SK-N-SH (cell line): ENCODE measurements around the gene TSPYL4. TPM values are rescaled to one million over a fixed set of nuclear protein-coding genes. Genes with fewer than 3 reads are reported as not detected.
A peak's percentile ranks its signal among the peaks of the same experiment; 100 is the strongest.

Source experiments
- CTCF ChIA-PET: fragments of 300-600, 350-600 bp; formaldehyde crosslinking; extraction: SDS; loops from one replicate; lab custom pipeline; 2021; lab: Yijun Ruan, JAX
- POLR2A ChIA-PET: fragments of 350-600 bp; sonication (Branson Sonifier 250); formaldehyde crosslinking; extraction: SDS; loops from one replicate; lab custom pipeline; 2020; ENCODE audit warnings: antibody characterized with exemption, inconsistent platforms; lab: Yijun Ruan, JAX
- DNase-seq: peaks from one replicate; pipeline ENCODE4 v3.0.0; 2012
- H2AFZ ChIP-seq: fragments of 200-600 bp; sonication (generic); 2 replicates; pipeline ENCODE4 v1.8.1; 2016; ENCODE audit warnings: antibody characterized with exemption, mild to moderate bottlenecking, low read depth
- H3F3A ChIP-seq: fragments of 200-600 bp; sonication (generic); replicated peaks from 2 replicates; pipeline ENCODE3; 2016; ENCODE audit warnings: antibody characterized with exemption, mild to moderate bottlenecking; ENCODE audit not compliant: insufficient read depth
- H3K27ac ChIP-seq, 2 experiments: fragments of 200-500 bp in 1 of 2; fragments of 200-600 bp in 1 of 2; sonication (Bioruptor generic) in 1 of 2; sonication (generic), shearing (Covaris generic) in 1 of 2; 2 replicates each; pipeline versions ENCODE4 v1.5.1 to v1.6.1; 2014 to 2016; ENCODE audit warnings: low read depth in 2 of 2, inconsistent platforms in 1 of 2, low read length in 1 of 2, mild to moderate bottlenecking in 1 of 2, mixed read lengths in 1 of 2
- H3K27me3 ChIP-seq: fragments of 200-600 bp; sonication (generic), shearing (Covaris generic); 2 replicates; pipeline ENCODE4 v1.6.1; 2016; ENCODE audit warnings: mixed run types; ENCODE audit not compliant: insufficient read depth
- H3K36me3 ChIP-seq, 2 experiments: fragments of 200-500 bp in 1 of 2; fragments of 200-600 bp in 1 of 2; sonication (Bioruptor generic) in 1 of 2; sonication (generic) in 1 of 2; replicated peaks in 1 of 2; 2 replicates each; pipeline versions ENCODE3 to v1.5.1; 2014 to 2016; ENCODE audit warnings: low read length in 1 of 2, mild to moderate bottlenecking in 1 of 2; ENCODE audit not compliant: insufficient read depth in 2 of 2, control insufficient read depth in 1 of 2
- H3K4me1 ChIP-seq, 2 experiments: fragments of 200-500 bp in 1 of 2; fragments of 200-600 bp in 1 of 2; sonication (Bioruptor generic) in 1 of 2; sonication (generic), shearing (Covaris generic) in 1 of 2; 2 replicates each; pipeline versions ENCODE4 v1.5.1 to v1.6.1; 2014 to 2016; ENCODE audit warnings: low read depth in 1 of 2, low read length in 1 of 2, mixed run types in 1 of 2; ENCODE audit not compliant: insufficient read depth in 2 of 2, control insufficient read depth in 1 of 2
- H3K4me2 ChIP-seq: fragments of 200-600 bp; sonication (generic), shearing (Covaris generic); 2 replicates; pipeline ENCODE4 v1.6.1; 2017; ENCODE audit warnings: mixed run types
- H3K4me3 ChIP-seq, 2 experiments: fragments of 200-500 bp in 1 of 2; fragments of 200-600 bp in 1 of 2; sonication (Bioruptor generic) in 1 of 2; sonication (generic), shearing (Covaris generic) in 1 of 2; 2 replicates each; pipeline versions ENCODE4 v1.5.1 to v1.8.1; 2014 to 2016; ENCODE audit warnings: low read depth in 2 of 2, inconsistent platforms in 1 of 2, low read length in 1 of 2, mild to moderate bottlenecking in 1 of 2, mixed read lengths in 1 of 2, moderate library complexity in 1 of 2
- H3K79me2 ChIP-seq: fragments of 200-600 bp; sonication (generic); 2 replicates; pipeline ENCODE4 v1.8.1; 2017; ENCODE audit warnings: mild to moderate bottlenecking; ENCODE audit not compliant: insufficient read depth
- H3K9ac ChIP-seq: fragments of 200-600 bp; sonication (generic); 2 replicates; pipeline ENCODE4 v1.6.1; 2017; ENCODE audit warnings: mixed run types
- H3K9me2 ChIP-seq: fragments of 200-600 bp; sonication (generic); 2 replicates; pipeline ENCODE4 v1.6.1; 2017; ENCODE audit warnings: mixed run types
- H3K9me3 ChIP-seq: fragments of 200-600 bp; sonication (generic); 2 replicates; pipeline ENCODE4 v1.6.1; 2017; ENCODE audit warnings: mixed run types, mild to moderate bottlenecking, moderate library complexity
- H4K20me1 ChIP-seq: fragments of 200-600 bp; sonication (generic); 2 replicates; pipeline ENCODE4 v1.6.1; 2017; ENCODE audit warnings: mild to moderate bottlenecking, mixed run types; ENCODE audit not compliant: insufficient read depth
- ELF1 ChIP-seq: IDR thresholded peaks from 2 replicates; pipeline ENCODE4 v1.4.0; 2012
- EP300 ChIP-seq, 2 experiments: IDR thresholded peaks; 2 replicates each; pipeline versions ENCODE4 v1.4.0 to v1.6.1; 2012; ENCODE audit warnings: borderline replicate concordance in 1 of 2, low read depth in 1 of 2, low read length in 1 of 2
- EZH2phosphoT487 ChIP-seq: fragments of 200-600 bp; sonication (generic); IDR thresholded peaks from 2 replicates; pipeline ENCODE4 v1.6.1; 2017; ENCODE audit warnings: low read depth, mixed run types, mild to moderate bottlenecking, antibody characterized with exemption, moderate library complexity, borderline replicate concordance
- FOXM1 ChIP-seq: IDR thresholded peaks from 2 replicates; pipeline ENCODE4 v1.4.0; 2012; ENCODE audit warnings: low read depth, mild to moderate bottlenecking
- GATA2 ChIP-seq: sonication (generic); formaldehyde crosslinking; IDR thresholded peaks from 2 replicates; pipeline ENCODE4 v1.5.0; 2020; ENCODE audit warnings: mild to moderate bottlenecking, missing genetic modification reagents
- MXI1 ChIP-seq: IDR thresholded peaks from 2 replicates; pipeline ENCODE4 v1.6.1; 2012; ENCODE audit warnings: mild to moderate bottlenecking, low read depth, low read length, improper control_type of control experiment
- POLR2AphosphoS5 ChIP-seq: IDR thresholded peaks from 2 replicates; pipeline ENCODE4 v1.6.1; 2012; ENCODE audit warnings: low read depth, low read length
- RAD21 ChIP-seq: IDR thresholded peaks from 2 replicates; pipeline ENCODE4 v1.6.1; 2012; ENCODE audit warnings: mild to moderate bottlenecking, low read length
- RFX5 ChIP-seq: IDR thresholded peaks from 2 replicates; pipeline ENCODE4 v1.6.1; 2012; ENCODE audit warnings: mild to moderate bottlenecking, improper control_type of control experiment, low read length
- RXRA ChIP-seq: IDR thresholded peaks from 2 replicates; pipeline ENCODE4 v1.4.0; 2012; ENCODE audit warnings: low read depth, mild to moderate bottlenecking, borderline replicate concordance
- TAF1 ChIP-seq: IDR thresholded peaks from 2 replicates; pipeline ENCODE4 v1.6.1; 2012; ENCODE audit warnings: low read depth, mild to moderate bottlenecking, low read length, moderate library complexity, borderline replicate concordance
- TCF12 ChIP-seq: IDR thresholded peaks from 2 replicates; pipeline ENCODE4 v1.4.0; 2012
- YY1 ChIP-seq: IDR thresholded peaks from 2 replicates; pipeline ENCODE4 v1.4.0; 2012; ENCODE audit warnings: low read depth, mild to moderate bottlenecking
- WGBS: methylation state at CpG from one replicate; pipeline ENCODE4 v1.1.6; 2017; ENCODE audit warnings: low lambda C conversion rate; 5-methylcytosine and 5-hydroxymethylcytosine counted together
- polyA plus RNA-seq, 3 experiments: library from polyadenylated mRNA; depleted of rRNA; stranded (reverse); fragments of >200 nt; gene quantifications; 2 replicates each; pipeline ENCODE4 v1.2.3, GENCODE V29; 2012
- TF ChIP-seq, protein P1 (sequence below): IDR thresholded peaks from 2 replicates; pipeline ENCODE4 v1.4.0; 2012; ENCODE audit warnings: low read depth, borderline replicate concordance
- TF ChIP-seq, protein P2 (sequence below): IDR thresholded peaks from 2 replicates; pipeline ENCODE4 v1.4.0; 2012; ENCODE audit warnings: low read depth, borderline replicate concordance
- TF ChIP-seq, protein P3 (sequence below): fragments of 150-350 bp; IDR thresholded peaks from 2 replicates; pipeline ENCODE4 v1.6.1; 2017; ENCODE audit warnings: antibody characterized with exemption, low read length, low read depth, borderline replicate concordance
- TF ChIP-seq, protein P4 (sequence below): fragments of 150-350 bp; IDR thresholded peaks from 2 replicates; pipeline ENCODE4 v1.6.1; 2016; ENCODE audit warnings: mild to moderate bottlenecking, low read depth, low read length

Gene TSPYL4
- polyA plus RNA-seq, 1 of the 3 experiments (the other 2 are of a cell fraction) = 29.1 TPM

DNA sequence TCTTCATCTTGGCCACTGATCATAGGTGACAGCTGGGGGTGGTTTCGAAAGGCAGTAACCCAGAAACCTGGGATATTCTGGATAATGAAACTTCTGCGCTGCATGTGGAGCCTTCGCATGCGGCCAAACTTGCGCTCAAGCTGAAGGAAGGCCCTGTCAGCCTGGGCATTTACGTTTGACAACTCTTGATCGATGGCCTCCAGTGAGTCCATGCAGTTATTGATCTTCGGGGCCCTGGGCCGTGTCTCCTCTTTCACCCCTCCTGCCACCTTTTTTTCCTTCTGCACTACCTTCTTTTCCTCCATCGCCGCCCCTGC is 729 bp downstream of the TSPYL4 start:
- H3K27me3 ChIP-seq = no peaks in the 10 kb centered on the region
- H3K9me2 ChIP-seq = no peaks in the 10 kb centered on the region
- H3K36me3 ChIP-seq = peaks cover 17 to 18% of the 10 kb centered on the region in 2 experiments
- peaks cover 3% of the 10 kb centered on the region; the same call in 1 of the 2 replicates for H4K20me1 ChIP-seq
- WGBS = 20% methylated on average over 11 of the region's 11 CpGs
- no peaks in the 10 kb centered on the region for H3K9me3 ChIP-seq
- CTCF ChIA-PET = interaction anchor here (1.4 to 7.0 kb wide), 3 partner anchors 15 to 141 kb away, joined by 3 to 52 read pairs (median 39); no protein-coding TSS in a partner anchor
- peak overlapping the region; percentile 89 for H3K9ac ChIP-seq
- H2AFZ ChIP-seq = no peak overlapping the region
- peaks cover 10% of the 10 kb centered on the region for H3F3A ChIP-seq
- peaks cover 19 to 32% of the 10 kb centered on the region in 2 experiments; a peak in 3 of 4 replicates for H3K4me1 ChIP-seq
- H3K79me2 ChIP-seq = peaks cover 76% of the 10 kb centered on the region
- POLR2A ChIA-PET = interaction anchor here (1.9 to 3.1 kb wide), 3 partner anchors 24 to 118 kb away, joined by 4 to 34 read pairs (median 5); partner anchors contain the start of gene DSE
- H3K4me3 ChIP-seq = peak overlapping the region; percentile 92 to 99
- H3K4me2 ChIP-seq = peak overlapping the region; percentile 92
- no peak for DNase-seq
- H3K27ac ChIP-seq = peak overlapping the region; percentile 92 to 97; a peak in 2 of 4 replicates
- TF ChIP-seq, protein P1, sequence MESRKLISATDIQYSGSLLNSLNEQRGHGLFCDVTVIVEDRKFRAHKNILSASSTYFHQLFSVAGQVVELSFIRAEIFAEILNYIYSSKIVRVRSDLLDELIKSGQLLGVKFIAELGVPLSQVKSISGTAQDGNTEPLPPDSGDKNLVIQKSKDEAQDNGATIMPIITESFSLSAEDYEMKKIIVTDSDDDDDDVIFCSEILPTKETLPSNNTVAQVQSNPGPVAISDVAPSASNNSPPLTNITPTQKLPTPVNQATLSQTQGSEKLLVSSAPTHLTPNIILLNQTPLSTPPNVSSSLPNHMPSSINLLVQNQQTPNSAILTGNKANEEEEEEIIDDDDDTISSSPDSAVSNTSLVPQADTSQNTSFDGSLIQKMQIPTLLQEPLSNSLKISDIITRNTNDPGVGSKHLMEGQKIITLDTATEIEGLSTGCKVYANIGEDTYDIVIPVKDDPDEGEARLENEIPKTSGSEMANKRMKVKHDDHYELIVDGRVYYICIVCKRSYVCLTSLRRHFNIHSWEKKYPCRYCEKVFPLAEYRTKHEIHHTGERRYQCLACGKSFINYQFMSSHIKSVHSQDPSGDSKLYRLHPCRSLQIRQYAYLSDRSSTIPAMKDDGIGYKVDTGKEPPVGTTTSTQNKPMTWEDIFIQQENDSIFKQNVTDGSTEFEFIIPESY = no peak
- TF ChIP-seq EZH2phosphoT487 = no peak
- TF ChIP-seq, protein P2, sequence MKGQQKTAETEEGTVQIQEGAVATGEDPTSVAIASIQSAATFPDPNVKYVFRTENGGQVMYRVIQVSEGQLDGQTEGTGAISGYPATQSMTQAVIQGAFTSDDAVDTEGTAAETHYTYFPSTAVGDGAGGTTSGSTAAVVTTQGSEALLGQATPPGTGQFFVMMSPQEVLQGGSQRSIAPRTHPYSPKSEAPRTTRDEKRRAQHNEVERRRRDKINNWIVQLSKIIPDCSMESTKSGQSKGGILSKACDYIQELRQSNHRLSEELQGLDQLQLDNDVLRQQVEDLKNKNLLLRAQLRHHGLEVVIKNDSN = no peak
- TF ChIP-seq RAD21 = no peak
- TF ChIP-seq ELF1 = no peak

DNA sequence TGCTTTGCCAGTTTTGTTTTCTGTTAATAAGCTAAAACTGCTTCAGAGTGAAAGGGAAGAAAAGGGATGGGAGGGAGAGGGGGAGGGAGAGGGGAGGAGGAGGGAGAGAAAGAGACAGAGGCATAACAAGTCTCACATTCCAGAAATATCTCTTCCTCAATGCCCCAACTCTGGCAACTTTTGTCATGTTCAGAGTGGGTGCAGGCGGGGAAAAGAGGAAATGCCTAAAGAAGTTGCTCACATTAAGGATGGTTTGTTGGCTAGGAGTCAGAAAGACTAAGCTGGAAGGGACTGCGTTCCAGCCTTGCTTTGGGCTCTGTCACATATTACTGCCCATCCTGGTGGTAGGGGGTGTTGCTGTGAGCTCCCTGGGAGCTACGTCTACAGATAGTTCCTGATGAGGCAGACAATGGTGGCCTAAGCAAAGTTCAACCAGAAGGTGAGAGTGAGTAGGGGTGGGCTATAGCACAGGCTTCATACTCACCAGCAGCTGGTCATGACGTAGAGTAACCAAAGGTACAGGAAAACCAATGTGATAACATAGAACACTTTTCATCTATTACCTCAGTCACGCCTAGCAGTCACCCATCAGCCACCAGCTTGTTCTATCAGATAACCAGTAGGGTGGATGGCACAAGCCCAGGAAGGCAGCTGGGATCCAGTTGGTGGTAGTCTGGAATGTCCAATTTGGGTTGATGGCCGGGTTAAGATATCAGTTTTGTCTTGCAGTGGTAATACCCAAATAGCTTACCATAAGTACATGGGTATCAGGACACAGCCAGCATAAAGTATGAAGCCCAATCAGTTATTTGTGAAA is 2.1 kb downstream of the TSPYL4 start:
- Histone ChIP-seq H3K4me1 (peaks cover 19 to 32% of the 10 kb centered on the region in 2 experiments; a peak in 3 of 4 replicates), H3F3A (peaks cover 21% of the 10 kb centered on the region), H3K9me3 (no peaks in the 10 kb centered on the region), H3K9ac (peak overlapping the region; percentile 64), H3K9me2 (no peaks in the 10 kb centered on the region), H3K36me3 (peaks cover 17 to 27% of the 10 kb centered on the region in 2 experiments), H3K4me3 (peak overlapping the region; percentile 92 to 99), H2AFZ (no peak overlapping the region), H3K27me3 (no peaks in the 10 kb centered on the region), H3K4me2 (peak overlapping the region; percentile 92), H3K27ac (peak overlapping the region; percentile 71 to 92), H4K20me1 (peaks cover 3% of the 10 kb centered on the region; the same call in 1 of the 2 replicates), H3K79me2 (peaks cover 79% of the 10 kb centered on the region)
- no peak for DNase-seq
- CTCF ChIA-PET = interaction anchor here (0.7 to 7.0 kb wide), 5 partner anchors 8 to 140 kb away, joined by 3 to 52 read pairs (median 4); no protein-coding TSS in a partner anchor
- 60% methylated on average over 5 of the region's 6 CpGs for WGBS
- POLR2A ChIA-PET = interaction anchor here (3.1 kb wide), 1 partner anchor 23 kb away, joined by 34 read pairs; no protein-coding TSS in a partner anchor
- no peak for TF ChIP-seq GATA2
- TF ChIP-seq MXI1 = no peak
- TF ChIP-seq TCF12 = peak; percentile 62; the same call in 1 of the 2 replicates
- TF ChIP-seq RFX5 = no peak
- TF ChIP-seq, protein P3, sequence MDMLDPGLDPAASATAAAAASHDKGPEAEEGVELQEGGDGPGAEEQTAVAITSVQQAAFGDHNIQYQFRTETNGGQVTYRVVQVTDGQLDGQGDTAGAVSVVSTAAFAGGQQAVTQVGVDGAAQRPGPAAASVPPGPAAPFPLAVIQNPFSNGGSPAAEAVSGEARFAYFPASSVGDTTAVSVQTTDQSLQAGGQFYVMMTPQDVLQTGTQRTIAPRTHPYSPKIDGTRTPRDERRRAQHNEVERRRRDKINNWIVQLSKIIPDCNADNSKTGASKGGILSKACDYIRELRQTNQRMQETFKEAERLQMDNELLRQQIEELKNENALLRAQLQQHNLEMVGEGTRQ = no peak
- no peak for TF ChIP-seq TAF1
- TF ChIP-seq, protein P4, sequence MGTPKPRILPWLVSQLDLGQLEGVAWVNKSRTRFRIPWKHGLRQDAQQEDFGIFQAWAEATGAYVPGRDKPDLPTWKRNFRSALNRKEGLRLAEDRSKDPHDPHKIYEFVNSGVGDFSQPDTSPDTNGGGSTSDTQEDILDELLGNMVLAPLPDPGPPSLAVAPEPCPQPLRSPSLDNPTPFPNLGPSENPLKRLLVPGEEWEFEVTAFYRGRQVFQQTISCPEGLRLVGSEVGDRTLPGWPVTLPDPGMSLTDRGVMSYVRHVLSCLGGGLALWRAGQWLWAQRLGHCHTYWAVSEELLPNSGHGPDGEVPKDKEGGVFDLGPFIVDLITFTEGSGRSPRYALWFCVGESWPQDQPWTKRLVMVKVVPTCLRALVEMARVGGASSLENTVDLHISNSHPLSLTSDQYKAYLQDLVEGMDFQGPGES = no peak
- TF ChIP-seq, protein P1 = no peak
- TF ChIP-seq YY1 = no peak
- no peak for TF ChIP-seq POLR2AphosphoS5
- peak in 1 of 2 experiments; percentile 32; a peak in 1 of 4 replicates for TF ChIP-seq EP300 (IDR thresholded peaks at IDR 0.05; ENCODE audit: borderline replicate concordance in 1 of 2, low read depth in 1 of 2, low read length in 1 of 2)
- no peak for TF ChIP-seq FOXM1
- no peak for TF ChIP-seq RXRA
